Activated naive CD4-positive, alpha-beta T cell treated with anti-CD3 and anti-CD28 coated beads, Interleukin-2, amount 50 U/mL, for 72 hours (primary cell): Measurements from ENCODE around the gene STIM1. TPM values are rescaled to one million over a fixed set of nuclear protein-coding genes. Genes with fewer than 3 reads are reported as not detected.

Source experiments
- ATAC-seq, 2 donors: fragments of 150-1000 bp; cut with Tn5 transposase; 2 replicates each; pipeline ENCODE4 v1.10.0; 2021; ENCODE audit warnings: mild to moderate bottlenecking in 2 of 2, moderate library complexity in 2 of 2
- DNase-seq, 2 donors: peaks; one replicate each; pipeline ENCODE4 v3.0.0; 2021 to 2022; ENCODE audit warnings: low spot score in 2 of 2
- H3K27ac Mint-ChIP-seq, 2 donors: one replicate each; pipeline ENCODE4 v1.8.0; 2022; ENCODE audit warnings: mild to moderate bottlenecking in 2 of 2, mixed read lengths in 2 of 2
- H3K36me3 Mint-ChIP-seq, 2 donors: one replicate each; pipeline ENCODE4 v1.8.0; 2022; ENCODE audit warnings: mixed read lengths in 2 of 2
- H3K9me3 Mint-ChIP-seq, 2 donors: one replicate each; pipeline ENCODE4 v1.8.0; 2022; ENCODE audit warnings: mixed read lengths in 2 of 2
- total RNA-seq, 2 donors: library from RNA; stranded (reverse); gene quantifications; one replicate each; pipeline ENCODE4 v1.2.3, GENCODE V29; 2022

The STIM1 gene
- total RNA-seq, 2 donors from 2014 or later = 75.8 to 88.8 TPM

GRCh38 chr11:3939651-3940190 is 84.3 kb downstream of the STIM1 start:
- DNase-seq (no peak), ATAC-seq (no peak)
- peak overlapping the region; percentile 24 to 27 for H3K27ac Mint-ChIP-seq
- peaks cover 0 to 23% of the 10 kb centered on the region in 2 donors for H3K36me3 Mint-ChIP-seq
- H3K9me3 Mint-ChIP-seq = peaks cover 0 to 3% of the 10 kb centered on the region in 2 donors

GRCh38 chr11:3942160-3942955 is 86.9 kb downstream of the STIM1 start:
- Mint-ChIP-seq H3K36me3 (peaks cover 0 to 35% of the 10 kb centered on the region in 2 donors), H3K27ac (peak overlapping the region; percentile 34 to 46), H3K9me3 (no peaks in the 10 kb centered on the region)
- no peak for DNase-seq
- peak; percentile 6 to 34 for ATAC-seq

DNA sequence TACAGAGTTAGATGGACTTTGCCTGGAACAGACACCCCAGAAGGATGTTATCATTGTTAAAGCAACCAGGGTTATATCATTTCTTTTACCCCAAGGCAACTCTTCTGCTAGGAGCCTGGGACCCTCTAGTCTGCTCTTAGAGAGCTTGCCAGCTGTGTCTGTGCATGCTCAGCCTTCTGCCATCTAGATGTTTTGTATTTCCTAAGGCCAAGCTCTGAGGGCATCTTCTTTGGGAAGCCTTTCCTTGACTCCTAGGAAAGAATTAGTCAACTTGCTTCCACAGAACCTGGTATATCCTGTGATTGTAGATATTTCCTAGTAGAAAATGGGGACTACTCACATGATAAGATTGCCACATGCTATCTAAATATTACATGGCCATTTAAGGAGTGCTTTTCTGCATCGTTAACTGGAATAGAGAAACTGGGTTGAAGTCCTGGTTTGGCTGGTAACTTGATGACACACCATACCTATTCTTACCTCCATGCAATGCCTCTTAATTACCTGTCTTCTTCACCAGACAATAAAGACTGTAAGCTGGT is 87.6 kb downstream of the STIM1 start:
- peaks cover 0 to 42% of the 10 kb centered on the region in 2 donors for H3K36me3 Mint-ChIP-seq
- H3K9me3 Mint-ChIP-seq = no peaks in the 10 kb centered on the region
- DNase-seq (no peak), ATAC-seq (no peak)
- peak overlapping the region in 1 of 2 donors; percentile 34 for H3K27ac Mint-ChIP-seq

DNA sequence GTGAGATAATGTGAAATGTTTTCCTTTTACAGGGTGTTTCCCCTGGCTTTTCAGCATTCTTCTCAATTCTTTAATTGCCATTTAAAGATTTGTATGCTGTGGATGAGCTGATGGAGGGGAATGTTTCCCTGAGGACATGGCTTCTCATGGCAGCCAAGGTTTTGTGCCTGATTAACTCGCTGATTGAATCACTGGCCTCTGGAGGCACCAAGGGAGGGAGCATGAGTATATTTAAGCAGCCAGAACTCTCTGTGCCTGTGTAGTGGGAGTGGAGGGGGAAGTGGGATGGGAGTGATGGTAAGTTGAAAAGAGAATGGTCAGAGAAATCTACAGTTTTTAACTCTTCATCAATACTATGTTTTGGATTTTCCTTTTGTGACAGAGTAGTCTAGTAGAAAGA is 88.7 kb downstream of the STIM1 start:
- H3K36me3 Mint-ChIP-seq = peaks cover 0 to 43% of the 10 kb centered on the region in 2 donors
- no peak for ATAC-seq

GRCh38 chr11:3946455-3947017 is 91.1 kb downstream of the STIM1 start:
- Mint-ChIP-seq H3K36me3 (peaks cover 0 to 49% of the 10 kb centered on the region in 2 donors), H3K9me3 (no peaks in the 10 kb centered on the region)
- peak; percentile 23 to 26 for ATAC-seq

More for the DNA sequence above, 88.7 kb downstream of the STIM1 start:
- Mint-ChIP-seq H3K27ac (peak overlapping the region; percentile 16 to 40), H3K9me3 (no peaks in the 10 kb centered on the region)
- DNase-seq = no peak

GRCh38 chr11:3947061-3947460 is 91.6 kb downstream of the STIM1 start:
- H3K36me3 Mint-ChIP-seq = peaks cover 0 to 49% of the 10 kb centered on the region in 2 donors
- H3K27ac Mint-ChIP-seq = peak overlapping the region; percentile 92 to 93

More at GRCh38 chr11:3946455-3947017, 91.1 kb downstream of the STIM1 start:
- no peak for DNase-seq
- H3K27ac Mint-ChIP-seq = peak overlapping the region; percentile 92 to 93

GRCh38 chr11:3949125-3949524 is 93.7 kb downstream of the STIM1 start:
- Mint-ChIP-seq H3K27ac (peak overlapping the region in 1 of 2 donors; percentile 92), H3K9me3 (peaks cover 0 to 2% of the 10 kb centered on the region in 2 donors), H3K36me3 (peaks cover 0 to 57% of the 10 kb centered on the region in 2 donors)
- ATAC-seq = peak; percentile 66 to 69
- DNase-seq = no peak

More at GRCh38 chr11:3947061-3947460, 91.6 kb downstream of the STIM1 start:
- ATAC-seq = peak; percentile 82 to 89
- no peaks in the 10 kb centered on the region for H3K9me3 Mint-ChIP-seq
- DNase-seq = peak; percentile 47 to 58

DNA sequence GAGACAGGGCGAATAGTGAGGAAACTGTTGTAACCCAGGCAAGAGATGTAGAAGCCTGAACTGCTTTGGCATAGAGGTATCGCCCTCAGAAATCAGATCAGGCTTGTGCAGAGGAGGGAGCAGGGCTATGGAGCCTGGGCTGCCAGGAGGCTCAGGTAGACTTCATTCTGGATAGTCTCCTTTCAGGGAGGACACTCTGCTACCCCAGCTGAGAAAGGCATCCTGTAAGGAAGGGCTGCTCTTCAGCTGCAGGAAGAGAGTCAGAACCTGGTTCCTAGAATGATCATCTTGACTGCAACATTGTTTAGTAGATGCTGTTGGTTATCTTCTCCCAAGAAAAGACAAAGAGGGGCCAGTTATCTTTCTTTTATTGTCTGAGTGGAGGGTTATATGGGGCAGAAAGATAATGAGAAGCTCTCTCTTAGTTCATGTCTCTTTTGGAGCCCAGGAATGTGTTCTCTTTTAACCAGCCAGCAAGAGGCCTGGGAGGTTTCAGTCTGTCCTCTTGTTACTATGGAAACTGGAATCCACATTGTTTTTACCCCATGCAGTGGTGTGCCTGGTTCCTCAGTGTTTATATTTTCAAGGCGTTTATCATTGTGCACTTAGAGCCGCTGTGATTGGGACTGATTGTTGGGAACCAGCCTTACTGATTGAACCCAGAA is 95.7 kb downstream of the STIM1 start:
- DNase-seq = no peak
- H3K27ac Mint-ChIP-seq = peak overlapping the region; percentile 92 to 95
- peak in 1 of 2 donors; percentile 9 for ATAC-seq
- H3K36me3 Mint-ChIP-seq = peaks cover 0 to 43% of the 10 kb centered on the region in 2 donors
- H3K9me3 Mint-ChIP-seq = peaks cover 0 to 3% of the 10 kb centered on the region in 2 donors

- Mint-ChIP-seq H3K27ac (peak overlapping the region; percentile 93 to 96), H3K36me3 (peaks cover 0 to 28% of the 10 kb centered on the region in 2 donors), H3K9me3 (peaks cover 0 to 3% of the 10 kb centered on the region in 2 donors)
- DNase-seq = no peak
- no peak for ATAC-seq
Measured at GRCh38 chr11:3952715-3953114, 97.3 kb downstream of the STIM1 start.

GRCh38 chr11:3953327-3953726 is 97.9 kb downstream of the STIM1 start:
- ATAC-seq (no peak), DNase-seq (no peak)
- peaks cover 0 to 23% of the 10 kb centered on the region in 2 donors for H3K36me3 Mint-ChIP-seq
- H3K27ac Mint-ChIP-seq = peak overlapping the region; percentile 73 to 93
- H3K9me3 Mint-ChIP-seq = peaks cover 0 to 3% of the 10 kb centered on the region in 2 donors

GRCh38 chr11:3954448-3955298 is 99.2 kb downstream of the STIM1 start:
- Mint-ChIP-seq H3K36me3 (peaks cover 0 to 22% of the 10 kb centered on the region in 2 donors), H3K9me3 (peaks cover 0 to 3% of the 10 kb centered on the region in 2 donors), H3K27ac (peak overlapping the region; percentile 93 to 96)
- ATAC-seq = peak; percentile 70 to 80
- DNase-seq = no peak

DNA sequence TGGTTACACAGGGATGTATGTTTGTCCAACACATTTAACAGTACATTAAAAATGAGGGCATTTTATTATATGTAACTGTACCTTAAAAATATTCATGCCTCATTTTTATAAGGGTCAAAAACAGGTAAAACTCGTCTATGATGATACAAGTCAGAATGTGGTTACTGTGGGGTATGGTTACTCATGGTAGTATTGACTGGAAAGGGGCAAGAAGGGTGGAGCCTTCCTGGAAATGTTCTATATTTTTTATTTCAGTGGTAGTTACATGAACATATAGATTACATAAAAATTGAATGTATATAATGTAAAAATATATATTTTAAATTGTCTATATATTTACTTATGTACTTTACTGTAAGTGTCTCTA is 99.8 kb downstream of the STIM1 start:
- ATAC-seq (peak; percentile 58 to 59), DNase-seq (no peak)
- Mint-ChIP-seq H3K27ac (peak overlapping the region; percentile 93 to 97), H3K9me3 (peaks cover 0 to 3% of the 10 kb centered on the region in 2 donors), H3K36me3 (peaks cover 0 to 17% of the 10 kb centered on the region in 2 donors)

GRCh38 chr11:3956038-3956437 is 100.6 kb downstream of the STIM1 start:
- ATAC-seq = no peak
- H3K36me3 Mint-ChIP-seq = peaks cover 0 to 17% of the 10 kb centered on the region in 2 donors
- peak overlapping the region; percentile 93 to 97 for H3K27ac Mint-ChIP-seq
- no peak for DNase-seq
- peaks cover 0 to 3% of the 10 kb centered on the region in 2 donors for H3K9me3 Mint-ChIP-seq

DNA sequence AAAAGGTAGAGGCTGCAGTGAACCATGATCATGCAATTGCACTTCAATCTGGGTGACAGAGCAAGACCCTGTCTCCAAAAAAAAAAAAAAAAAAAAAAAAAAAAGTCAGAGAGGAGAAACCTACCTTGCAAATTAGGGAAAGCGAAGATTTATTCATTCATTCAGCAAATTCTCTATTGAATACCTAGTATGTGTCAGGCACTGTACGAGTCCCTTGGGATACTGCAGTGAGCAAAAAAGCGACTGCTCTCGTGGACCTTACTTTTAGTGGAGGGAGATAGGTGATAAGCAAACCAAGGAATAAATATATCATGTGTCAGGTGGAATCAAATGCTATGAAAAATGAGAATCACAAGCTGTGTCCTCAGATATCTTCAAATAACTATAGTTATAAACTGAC is 101.3 kb downstream of the STIM1 start:
- H3K36me3 Mint-ChIP-seq = peaks cover 0 to 17% of the 10 kb centered on the region in 2 donors
- peaks cover 0 to 3% of the 10 kb centered on the region in 2 donors for H3K9me3 Mint-ChIP-seq
- DNase-seq = no peak
- peak overlapping the region; percentile 93 to 97 for H3K27ac Mint-ChIP-seq
- ATAC-seq = no peak

GRCh38 chr11:3957437-3957836 is 102.0 kb downstream of the STIM1 start:
- peaks cover 0 to 15% of the 10 kb centered on the region in 2 donors for H3K36me3 Mint-ChIP-seq

More at GRCh38 chr11:3957437-3957836, 102.0 kb downstream of the STIM1 start:
- peaks cover 0 to 3% of the 10 kb centered on the region in 2 donors for H3K9me3 Mint-ChIP-seq
- H3K27ac Mint-ChIP-seq = peak overlapping the region in 1 of 2 donors; percentile 59
- no peak for DNase-seq
- ATAC-seq = no peak
